ENCODE results near the gene SBF2. TPM values are rescaled to one million over a fixed set of nuclear protein-coding genes. Genes with fewer than 3 reads are reported as not detected.
"Not testable (repeated sequence)": the region's sequence is repeated elsewhere in the genome, so short reads cannot be mapped to it uniquely, and the experiment has no call there.

Gene SBF2
- total and polyA plus RNA-seq, 2 of the 13 experiments (the other 11 are each of a cell fraction or from before 2014, with no cell fraction given), result 24.0 to 45.8 TPM

GRCh38 chr11:10134975-10135481 lies 159.0 kb downstream of the SBF2 start:
- FAIRE-seq (no peak), ATAC-seq (no peak), DNase-seq (ENCODE audit: low spot score) (no peak)
- no peak overlapping the region for H3K27ac ChIP-seq (ENCODE audit: extremely low read length, insufficient read depth, low read length)
- in situ Hi-C loops (cut with HindIII; ENCODE audit: extremely low pct_ligation_motif_present, low pct_unique_long_range_greater_than_20kb), result no loop called here
- no TSS peak for BruUV-seq (replicated peaks)
- intact Hi-C loops (cut with micrococcal nuclease; ENCODE audit: unreplicated experiment), result no loop called here
- H3K36me3 ChIP-seq (replicated peaks in 1 of 2; ENCODE audit: control insufficient read depth in 1 of 2, insufficient read depth in 2 of 2, low read length in 2 of 2), result no peaks in the 10 kb centered on the region
- no peak overlapping the region for H2AFZ ChIP-seq (ENCODE audit: low read length)
- no peaks in the 10 kb centered on the region for H4K20me1 ChIP-seq (ENCODE audit: insufficient read depth, low read length)
- 100% methylated on average over 5 of the region's 5 CpGs for WGBS (ENCODE audit: low lambda C conversion rate)
- no peak overlapping the region for H3K4me2 ChIP-seq (ENCODE audit: low read depth, low read length)
- no peaks in the 10 kb centered on the region for H3K27me3 ChIP-seq (ENCODE audit: control insufficient read depth in 1 of 2, insufficient read depth in 2 of 2, low read length in 2 of 2)
- 0 out of 2 replicates have a peak, but pooled peaks cover 13% of the 10 kb centered on the region for H3K4me1 ChIP-seq (ENCODE audit: insufficient read depth, low read length)
- CTCF ChIA-PET (ENCODE audit: low intra/inter-chr PET ratio, low total read pairs), result no interaction called here
- H3K9ac ChIP-seq (ENCODE audit: insufficient read depth, low read depth, low read length), result no peak overlapping the region
- POLR2A ChIA-PET, result no interaction called here
- TF ChIP-seq MTA1 (CRISPR knock-in tag; IDR thresholded peaks at IDR 0.05; ENCODE audit: borderline replicate concordance) (no peak), ZNF83 (CRISPR knock-in tag; IDR thresholded peaks at IDR 0.05; ENCODE audit: borderline replicate concordance) (no peak), CEBPZ (IDR thresholded peaks at IDR 0.05; ENCODE audit: low read length) (no peak), PHF21A (CRISPR knock-in tag; IDR thresholded peaks at IDR 0.05) (no peak)
- peaks cover 7% of the 10 kb centered on the region; the same call in 1 of the 2 replicates for H3K9me3 ChIP-seq (ENCODE audit: low read length)
- no peak overlapping the region for H3K4me3 ChIP-seq (replicated peaks in 1 of 3; ENCODE audit: insufficient read depth in 1 of 3, low read depth in 2 of 3, low read length in 3 of 3)
- H3K79me2 ChIP-seq (ENCODE audit: insufficient read depth, low read length), result no peaks in the 10 kb centered on the region

GRCh38 chr11:10134226-10134625 lies 159.8 kb downstream of the SBF2 start:
- H4K20me1 ChIP-seq (ENCODE audit: insufficient read depth, low read length); H3K36me3 ChIP-seq (replicated peaks in 1 of 2; ENCODE audit: control insufficient read depth in 1 of 2, insufficient read depth in 2 of 2, low read length in 2 of 2); DNase-seq (ENCODE audit: low spot score); in situ Hi-C loops (cut with HindIII; ENCODE audit: extremely low pct_ligation_motif_present, low pct_unique_long_range_greater_than_20kb); POLR2A ChIA-PET; H3K9me3 ChIP-seq (ENCODE audit: low read length); H3K27ac ChIP-seq (ENCODE audit: extremely low read length, insufficient read depth, low read length); H3K79me2 ChIP-seq (ENCODE audit: insufficient read depth, low read length); ATAC-seq; H3K27me3 ChIP-seq (ENCODE audit: control insufficient read depth in 1 of 2, insufficient read depth in 2 of 2, low read length in 2 of 2); H3K4me3 ChIP-seq (replicated peaks in 1 of 3; ENCODE audit: insufficient read depth in 1 of 3, low read depth in 2 of 3, low read length in 3 of 3); CTCF ChIA-PET (ENCODE audit: low intra/inter-chr PET ratio, low total read pairs); BruUV-seq (replicated peaks); H3K4me2 ChIP-seq (ENCODE audit: low read depth, low read length); H2AFZ ChIP-seq (ENCODE audit: low read length); FAIRE-seq; intact Hi-C loops (cut with micrococcal nuclease; ENCODE audit: unreplicated experiment); H3K9ac ChIP-seq (ENCODE audit: insufficient read depth, low read depth, low read length): not testable (repeated sequence)
- 0 out of 2 replicates have a peak, but pooled peaks cover 13% of the 10 kb centered on the region for H3K4me1 ChIP-seq (ENCODE audit: insufficient read depth, low read length)
- 50% methylated on average over 1 of the region's 1 CpG for WGBS (ENCODE audit: low lambda C conversion rate)

- in situ Hi-C loops (cut with HindIII; ENCODE audit: extremely low pct_ligation_motif_present, low pct_unique_long_range_greater_than_20kb); DNase-seq (ENCODE audit: low spot score); ATAC-seq; H3K9ac ChIP-seq (ENCODE audit: insufficient read depth, low read depth, low read length); FAIRE-seq; H3K4me2 ChIP-seq (ENCODE audit: low read depth, low read length); H3K27ac ChIP-seq (ENCODE audit: extremely low read length, insufficient read depth, low read length); H3K36me3 ChIP-seq (replicated peaks in 1 of 2; ENCODE audit: control insufficient read depth in 1 of 2, insufficient read depth in 2 of 2, low read length in 2 of 2); BruUV-seq (replicated peaks); CTCF ChIA-PET (ENCODE audit: low intra/inter-chr PET ratio, low total read pairs); H2AFZ ChIP-seq (ENCODE audit: low read length); POLR2A ChIA-PET; H3K4me3 ChIP-seq (replicated peaks in 1 of 3; ENCODE audit: insufficient read depth in 1 of 3, low read depth in 2 of 3, low read length in 3 of 3); H4K20me1 ChIP-seq (ENCODE audit: insufficient read depth, low read length); H3K9me3 ChIP-seq (ENCODE audit: low read length); H3K27me3 ChIP-seq (ENCODE audit: control insufficient read depth in 1 of 2, insufficient read depth in 2 of 2, low read length in 2 of 2); H3K79me2 ChIP-seq (ENCODE audit: insufficient read depth, low read length); intact Hi-C loops (cut with micrococcal nuclease; ENCODE audit: unreplicated experiment): not testable (repeated sequence)
- 0 out of 2 replicates have a peak, but pooled peaks cover 13% of the 10 kb centered on the region for H3K4me1 ChIP-seq (ENCODE audit: insufficient read depth, low read length)
- 100% methylated on average over 7 of the region's 23 CpGs for WGBS (ENCODE audit: low lambda C conversion rate)
Observed at GRCh38 chr11:10133251-10133650, 160.8 kb downstream of the SBF2 start.
